GM18519 (cell line): ENCODE measurements around the gene GRAMD4.

Experiments
- ATAC-seq: cut with Tn5 transposase; IDR thresholded peaks from one replicate; pipeline ENCODE4 v1.9.1; 2021; ENCODE audit warnings: mild to moderate bottlenecking, moderate library complexity; ENCODE audit not compliant: unreplicated experiment, low FRiP score

The GRAMD4 gene, protein sequence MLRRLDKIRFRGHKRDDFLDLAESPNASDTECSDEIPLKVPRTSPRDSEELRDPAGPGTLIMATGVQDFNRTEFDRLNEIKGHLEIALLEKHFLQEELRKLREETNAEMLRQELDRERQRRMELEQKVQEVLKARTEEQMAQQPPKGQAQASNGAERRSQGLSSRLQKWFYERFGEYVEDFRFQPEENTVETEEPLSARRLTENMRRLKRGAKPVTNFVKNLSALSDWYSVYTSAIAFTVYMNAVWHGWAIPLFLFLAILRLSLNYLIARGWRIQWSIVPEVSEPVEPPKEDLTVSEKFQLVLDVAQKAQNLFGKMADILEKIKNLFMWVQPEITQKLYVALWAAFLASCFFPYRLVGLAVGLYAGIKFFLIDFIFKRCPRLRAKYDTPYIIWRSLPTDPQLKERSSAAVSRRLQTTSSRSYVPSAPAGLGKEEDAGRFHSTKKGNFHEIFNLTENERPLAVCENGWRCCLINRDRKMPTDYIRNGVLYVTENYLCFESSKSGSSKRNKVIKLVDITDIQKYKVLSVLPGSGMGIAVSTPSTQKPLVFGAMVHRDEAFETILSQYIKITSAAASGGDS

DNA sequence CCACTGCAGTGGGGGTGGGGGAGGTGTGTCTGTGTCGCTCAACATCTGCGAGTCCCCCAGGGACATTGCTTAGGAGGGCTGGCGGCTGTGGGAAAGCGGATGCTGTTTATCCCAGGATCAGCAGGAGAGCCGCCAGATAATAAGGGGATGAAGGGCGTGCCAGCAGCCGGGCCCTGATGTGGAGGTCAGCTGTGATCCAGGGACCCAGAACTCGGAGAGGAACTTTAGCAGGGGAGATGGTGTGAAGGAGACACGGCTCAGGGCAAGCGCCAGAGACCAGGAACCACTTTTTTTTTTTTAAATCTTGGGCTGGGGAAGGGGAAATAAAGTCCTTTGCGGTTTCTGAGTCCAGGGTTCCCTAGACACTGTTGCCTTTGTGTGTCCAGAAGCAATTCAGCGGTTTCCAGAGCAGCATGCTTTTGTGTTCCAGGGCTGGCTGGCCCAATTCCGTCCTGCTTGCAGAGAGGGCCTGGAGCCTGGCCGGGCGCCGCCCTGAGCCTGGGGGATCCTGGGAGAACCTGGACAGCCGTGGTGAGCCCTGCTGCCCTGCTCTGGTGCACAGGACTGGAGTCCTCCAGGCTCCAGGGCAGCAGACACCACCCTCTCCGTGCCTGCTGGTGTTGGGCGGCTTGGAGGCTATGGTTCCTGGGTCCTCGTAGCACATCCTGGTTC lies at the start of gene GRAMD4:
Gene GRAMD4 (plus strand): TSS at position 557 of the 672 bp plus-strand sequence. CDS start 6,414 bp downstream, outside the sequence.
- ATAC-seq = no peak

DNA sequence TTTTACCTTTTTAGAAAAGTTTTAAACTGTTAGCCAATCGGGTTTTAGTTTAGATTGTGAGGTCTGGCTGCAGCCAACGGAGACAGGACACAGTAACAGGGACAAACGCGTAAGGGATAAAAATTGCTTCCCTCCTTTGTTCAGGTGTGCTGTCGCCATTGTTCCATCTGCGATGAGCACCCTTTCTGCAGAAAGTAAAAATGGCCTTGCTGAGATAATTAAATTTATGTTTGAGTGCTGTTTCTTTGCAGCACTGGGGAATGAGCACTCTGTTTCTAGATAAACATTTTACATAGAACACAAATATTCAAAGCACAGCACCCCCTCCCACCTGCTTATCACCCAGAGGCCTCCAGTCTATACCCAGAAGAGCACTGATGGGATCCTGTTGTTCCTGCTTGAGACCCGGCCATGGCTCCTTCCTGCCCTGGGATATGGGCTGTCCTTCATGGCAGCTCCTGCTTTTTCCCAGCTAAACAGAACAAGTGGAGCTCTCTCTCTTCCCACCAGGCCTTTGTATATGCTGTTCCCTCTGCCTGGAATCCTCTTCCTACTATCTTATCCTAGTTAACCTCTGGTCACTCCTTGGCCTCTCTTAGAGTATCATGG lies 48.4 kb upstream of the GRAMD4 start:
- no peak for ATAC-seq

DNA sequence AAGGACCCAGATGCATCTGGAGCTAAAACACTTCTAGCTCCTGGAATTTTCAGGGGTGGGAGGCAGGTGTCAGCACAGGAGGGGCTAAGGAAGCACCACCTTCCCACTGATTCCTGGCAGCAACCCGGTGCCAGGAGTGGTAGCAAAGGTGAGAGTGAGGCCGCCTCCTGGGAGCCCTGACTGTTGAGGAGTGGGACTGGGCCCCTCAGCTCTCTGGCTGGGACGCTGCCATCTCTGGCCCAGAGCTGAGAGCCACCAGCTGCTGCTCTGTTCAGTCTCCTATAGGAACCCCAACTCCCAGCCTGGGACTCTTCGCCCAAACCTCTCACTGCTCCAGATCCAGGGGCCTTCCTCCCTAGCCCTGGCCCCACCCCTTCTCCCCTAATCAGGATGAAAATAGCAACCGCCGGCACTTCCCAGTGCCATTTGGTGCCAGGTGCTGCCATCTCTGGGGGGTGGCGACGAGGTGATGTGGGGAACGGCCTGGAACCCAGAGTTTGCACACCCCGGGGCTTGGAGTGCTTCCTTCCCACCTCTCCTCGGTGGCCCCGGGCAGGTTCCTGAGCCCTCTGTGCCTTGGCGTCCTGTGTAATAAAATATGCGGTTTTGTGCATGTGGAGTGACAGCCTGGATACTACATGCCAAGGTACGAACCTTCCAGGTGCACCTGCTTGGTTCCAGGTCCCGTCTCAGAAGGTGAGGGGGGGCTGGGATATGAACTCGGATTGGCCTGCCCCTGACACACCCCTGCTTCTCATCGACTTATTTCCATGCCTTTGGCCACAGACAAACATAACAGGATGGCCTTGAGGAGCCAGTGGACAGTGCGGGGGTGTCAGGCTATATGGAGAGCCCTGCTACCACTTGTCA lies 47.0 kb upstream of the GRAMD4 start:
- no peak for ATAC-seq

DNA sequence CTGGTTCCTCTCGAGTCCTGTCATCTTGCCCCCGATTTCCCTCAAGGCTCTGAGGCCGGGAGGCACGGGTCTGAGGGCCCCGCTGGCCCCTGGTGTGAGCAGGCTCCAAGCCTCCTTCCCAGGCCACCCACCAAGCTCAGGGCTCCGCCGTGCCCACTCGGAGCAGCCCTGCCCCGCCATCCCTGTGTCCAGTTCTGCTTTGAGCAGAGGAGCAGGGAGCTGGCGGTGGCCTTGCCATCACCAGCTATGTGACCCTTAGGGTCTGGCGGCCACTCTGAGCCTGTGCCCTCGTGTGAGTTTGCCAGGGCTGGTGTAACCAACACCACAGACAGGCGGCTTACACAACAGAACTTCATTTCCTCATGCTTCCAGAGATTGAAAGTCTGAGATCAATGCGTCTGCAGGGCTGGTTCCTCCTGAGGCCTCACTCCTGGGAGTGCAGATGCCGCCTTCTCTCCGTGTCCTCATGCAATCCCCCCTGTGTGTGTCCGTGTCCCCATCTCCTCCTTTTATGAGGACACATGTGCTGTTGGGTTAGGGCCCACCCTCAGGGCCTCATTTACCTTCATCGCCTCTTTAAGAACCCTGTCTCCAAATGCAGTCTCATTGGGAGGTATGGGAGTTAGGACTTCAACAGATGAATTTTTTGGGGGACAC lies 46.3 kb upstream of the GRAMD4 start:
- no peak for ATAC-seq

DNA sequence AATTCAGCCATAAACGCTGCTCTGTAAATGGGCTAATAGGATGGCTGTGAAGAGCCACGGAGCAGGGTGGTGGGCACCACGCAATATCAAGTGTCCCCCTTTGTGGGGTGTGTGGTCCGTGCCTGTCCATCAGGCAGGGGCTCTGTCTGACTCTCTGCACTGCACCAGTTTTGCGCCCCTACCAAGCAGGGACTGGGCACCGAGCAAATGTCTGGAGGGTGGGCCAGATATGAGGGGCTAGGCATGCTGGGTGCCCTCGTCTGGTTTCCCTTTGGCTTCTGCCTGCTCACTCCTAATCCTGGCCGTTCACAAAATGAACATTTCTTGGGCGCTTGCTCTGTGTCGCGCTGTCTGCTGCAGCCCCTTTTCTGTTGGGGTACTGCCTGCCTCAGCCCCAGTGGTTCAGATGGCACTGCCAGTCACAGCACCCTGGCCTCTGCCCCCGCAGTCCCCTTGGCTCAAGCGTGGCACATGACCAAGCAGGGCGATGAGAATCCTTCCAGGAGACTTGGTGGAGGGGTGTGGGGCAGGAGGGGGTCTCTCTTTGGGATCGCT lies 45.7 kb upstream of the GRAMD4 start:
- ATAC-seq = no peak

DNA sequence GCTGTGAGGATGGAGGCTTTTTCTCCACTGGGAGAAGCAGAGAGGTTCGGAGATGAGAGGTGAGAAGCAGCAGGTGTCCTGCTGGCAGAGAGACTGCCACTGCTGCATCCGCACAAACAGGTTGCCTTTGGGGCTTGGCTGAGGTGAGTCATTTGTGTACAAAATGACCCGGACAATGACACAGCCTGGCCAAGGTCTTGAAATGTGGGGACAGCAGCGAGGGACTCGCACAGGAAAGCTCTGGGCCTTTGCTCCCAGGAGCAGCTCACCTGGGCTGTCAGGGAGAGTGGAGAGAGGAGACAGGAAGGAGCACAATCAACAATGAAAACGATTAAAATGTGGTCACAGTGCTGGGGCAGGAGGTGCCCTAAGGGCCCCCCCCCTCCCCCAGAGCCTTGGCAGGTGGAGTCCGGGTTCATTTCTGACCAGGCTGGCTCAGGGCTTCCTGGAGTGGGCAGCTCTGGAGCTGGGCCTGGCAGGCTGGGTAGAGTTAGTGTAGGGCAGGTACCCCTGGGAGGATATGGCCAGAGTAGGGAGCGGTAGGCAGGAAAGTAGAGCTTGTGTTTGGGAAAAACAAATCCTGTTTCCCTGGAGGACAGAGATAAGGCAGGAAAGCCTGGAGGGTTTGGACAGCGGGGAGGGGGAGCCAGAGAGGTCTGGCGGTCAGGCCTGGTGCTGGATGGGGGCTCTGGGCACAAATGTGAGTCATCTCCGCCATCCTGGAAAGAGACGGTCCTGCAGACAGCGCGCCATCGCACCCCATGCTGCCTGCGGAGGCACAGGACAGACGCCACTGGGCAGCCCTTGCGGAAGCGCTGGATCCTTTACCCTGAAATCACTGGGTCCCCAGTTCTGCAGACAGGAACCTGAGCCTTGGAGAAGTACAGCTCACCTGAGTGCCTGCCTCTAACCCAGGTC lies 44.9 kb upstream of the GRAMD4 start:
- no peak for ATAC-seq

DNA sequence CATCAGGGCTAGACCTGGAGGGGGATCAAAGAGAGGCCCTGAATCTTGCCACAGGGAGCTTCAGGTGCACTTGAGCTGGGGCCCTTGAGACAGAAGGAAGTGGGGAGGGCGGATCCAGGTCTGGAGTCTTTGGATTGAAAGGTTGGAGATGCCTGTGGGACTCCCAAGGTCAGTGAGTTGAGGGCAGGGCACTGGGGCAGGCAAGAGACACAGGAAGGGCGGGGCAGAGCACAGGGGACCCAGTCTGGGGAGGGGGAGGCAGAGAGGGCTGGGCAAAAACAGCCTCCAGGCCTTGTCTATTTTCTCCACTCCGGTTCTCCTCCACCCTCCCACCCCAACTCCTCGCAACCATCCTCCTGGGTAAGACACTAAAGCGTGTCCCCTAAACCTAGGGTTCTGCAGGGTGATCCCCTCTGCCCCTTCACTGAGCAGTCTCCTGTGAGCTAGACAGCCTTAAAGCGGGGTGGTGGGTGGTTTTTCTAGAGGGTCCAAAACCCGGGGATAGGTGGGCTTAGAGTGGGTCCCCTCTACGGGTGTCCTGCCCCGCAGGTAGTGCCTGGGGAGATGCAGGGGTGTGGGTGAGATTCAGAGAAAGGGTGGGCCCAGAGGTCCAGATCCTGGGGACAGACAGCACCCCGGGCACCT lies 44.2 kb upstream of the GRAMD4 start:
- ATAC-seq = no peak

DNA sequence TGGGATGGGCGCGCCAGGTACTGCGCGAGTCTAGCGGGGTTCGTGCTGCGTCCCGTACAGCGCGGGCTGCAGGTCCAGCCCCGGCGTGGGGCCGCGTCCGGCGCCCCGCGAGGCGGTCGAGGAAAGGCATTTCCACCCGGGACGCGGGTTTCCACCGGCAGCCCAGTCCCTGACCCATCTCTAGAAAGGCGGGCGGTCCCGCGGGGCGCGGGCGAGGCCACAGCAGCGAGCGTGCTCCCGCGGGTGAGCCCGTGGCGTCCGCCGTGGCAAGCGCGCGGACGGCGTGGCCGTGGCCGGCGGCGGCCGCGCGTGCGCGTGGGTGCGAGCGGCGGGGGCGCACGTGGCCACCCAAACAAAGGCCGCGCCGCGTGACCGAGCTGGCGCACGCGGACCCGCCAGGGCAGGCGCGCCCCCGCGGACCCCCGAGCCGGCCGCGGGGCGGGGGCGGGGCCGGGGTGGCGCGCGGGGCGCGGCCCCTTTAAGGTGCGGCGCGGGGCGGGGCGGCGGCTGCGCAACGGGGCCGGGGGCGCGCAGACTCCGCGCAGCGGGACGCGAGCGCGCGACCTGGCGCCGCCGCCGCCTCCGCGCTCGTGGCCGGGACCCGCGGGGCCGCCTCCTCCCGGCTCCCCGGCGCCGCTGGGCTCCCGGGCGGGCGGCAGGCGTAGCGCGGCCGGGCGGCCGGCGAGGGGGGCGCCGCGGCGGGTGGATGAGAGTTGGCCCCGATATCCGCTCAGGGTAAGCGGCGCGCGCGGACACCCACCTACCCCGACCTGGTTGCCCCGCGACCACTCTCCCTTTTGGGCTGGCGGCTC lies 43.4 kb upstream of the GRAMD4 start:
- no peak for ATAC-seq

DNA sequence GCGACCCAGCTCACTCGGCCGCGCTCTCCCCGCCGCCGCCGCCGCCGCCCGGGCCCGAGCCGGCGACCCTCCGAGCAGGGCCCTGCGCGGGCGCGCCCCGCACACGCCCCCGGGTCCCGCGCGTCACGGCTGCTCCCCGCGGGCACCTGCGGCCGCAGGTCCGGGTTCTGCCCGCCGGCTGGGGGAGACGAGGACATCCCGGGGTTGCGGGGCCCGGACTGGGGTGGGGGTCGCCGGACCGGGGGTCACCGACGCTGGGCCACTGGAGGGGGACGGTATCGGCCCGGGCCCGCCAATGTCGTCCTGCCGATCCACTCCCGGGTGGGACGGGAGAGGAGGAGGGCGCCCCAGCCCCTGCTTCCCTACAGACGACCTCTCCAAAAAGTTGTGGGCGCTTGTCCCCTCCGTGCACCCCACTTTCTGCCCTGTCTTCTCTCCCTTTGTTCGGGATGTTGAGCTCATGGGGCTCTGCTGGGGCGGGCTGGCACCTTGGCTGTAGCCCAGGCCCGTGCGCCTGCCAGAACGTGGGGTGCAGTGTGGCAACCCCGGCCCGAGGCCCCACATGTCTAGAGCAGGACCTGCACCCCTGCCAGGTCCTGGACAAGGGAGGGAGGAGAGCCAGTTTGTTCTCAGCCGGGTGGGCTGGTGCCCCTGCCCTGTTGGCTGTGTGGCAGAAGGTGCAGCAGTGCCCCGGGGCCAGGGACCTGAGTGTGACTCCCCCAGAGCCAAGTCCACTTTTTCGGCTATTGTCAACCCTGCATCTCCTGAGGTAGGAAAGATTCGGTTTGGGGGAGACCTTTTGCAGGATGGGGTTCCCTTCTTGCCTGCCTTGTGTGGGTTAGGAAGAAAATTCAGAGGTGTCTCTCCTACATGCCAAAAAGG lies 42.6 kb upstream of the GRAMD4 start:
- no peak for ATAC-seq

DNA sequence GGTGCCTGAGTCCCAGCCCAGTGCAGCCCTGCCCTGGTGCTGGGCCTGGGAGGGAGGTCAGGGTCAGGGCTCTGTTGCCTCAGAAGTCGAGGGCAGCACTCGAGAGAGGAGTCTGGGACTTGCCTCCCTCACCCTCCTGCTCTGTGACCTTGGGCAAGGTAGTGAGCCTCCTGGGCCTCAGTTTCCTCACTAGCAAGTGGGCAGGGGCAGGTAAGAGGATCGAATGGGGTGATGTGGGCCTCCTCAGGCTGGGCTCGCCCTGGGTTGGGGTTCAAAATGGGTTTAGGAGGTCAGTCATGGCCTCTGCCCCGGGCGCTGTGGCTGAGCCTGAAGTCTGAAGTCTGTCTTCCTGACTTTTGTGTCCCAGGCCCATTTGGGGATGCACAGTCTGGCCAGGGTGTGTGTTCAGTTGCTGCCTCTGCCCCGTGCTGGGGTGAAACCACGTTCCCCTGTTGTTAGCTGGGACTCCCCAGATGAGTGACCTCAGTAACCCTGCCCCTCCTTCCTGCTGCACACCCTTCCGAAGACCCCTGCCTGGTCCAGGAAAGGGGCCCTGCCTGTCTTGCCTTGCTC lies 41.8 kb upstream of the GRAMD4 start:
- ATAC-seq = no peak

DNA sequence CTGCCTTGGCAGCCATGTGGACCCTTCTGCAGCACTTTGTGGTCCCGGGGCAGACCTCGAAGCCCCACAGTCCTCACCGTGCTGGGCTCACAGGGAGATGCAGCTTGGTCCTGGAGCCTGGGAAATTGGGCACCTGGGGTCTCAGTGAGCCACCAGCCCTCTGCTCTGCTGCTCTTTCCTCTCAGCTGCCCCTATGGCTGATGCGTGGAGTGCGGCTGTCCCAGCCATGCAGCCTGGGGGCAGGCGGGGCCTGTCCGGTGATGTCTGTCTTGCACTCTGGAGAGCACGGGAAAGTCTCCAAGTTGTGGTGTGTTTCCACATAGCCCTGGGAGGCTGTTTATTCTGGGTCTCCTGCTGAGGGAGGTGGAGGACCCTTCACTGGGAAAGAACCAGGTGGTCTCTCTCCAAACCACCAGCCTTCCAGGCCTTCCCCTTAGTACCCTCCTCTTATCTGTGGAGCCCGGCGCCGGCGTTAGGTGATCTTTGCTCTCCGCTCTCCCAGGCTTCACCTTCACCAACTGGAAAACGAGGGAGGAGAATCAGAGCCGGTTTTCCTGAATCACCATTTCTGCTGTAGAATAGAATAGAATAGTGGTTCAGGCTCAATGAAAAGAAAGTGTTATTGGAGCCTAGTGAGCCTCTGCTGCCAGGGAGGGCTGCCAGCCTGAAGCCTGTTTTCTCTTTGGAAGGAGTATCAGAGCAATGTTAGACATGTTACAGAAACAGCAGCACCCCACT lies 41.2 kb upstream of the GRAMD4 start:
- ATAC-seq = no peak

DNA sequence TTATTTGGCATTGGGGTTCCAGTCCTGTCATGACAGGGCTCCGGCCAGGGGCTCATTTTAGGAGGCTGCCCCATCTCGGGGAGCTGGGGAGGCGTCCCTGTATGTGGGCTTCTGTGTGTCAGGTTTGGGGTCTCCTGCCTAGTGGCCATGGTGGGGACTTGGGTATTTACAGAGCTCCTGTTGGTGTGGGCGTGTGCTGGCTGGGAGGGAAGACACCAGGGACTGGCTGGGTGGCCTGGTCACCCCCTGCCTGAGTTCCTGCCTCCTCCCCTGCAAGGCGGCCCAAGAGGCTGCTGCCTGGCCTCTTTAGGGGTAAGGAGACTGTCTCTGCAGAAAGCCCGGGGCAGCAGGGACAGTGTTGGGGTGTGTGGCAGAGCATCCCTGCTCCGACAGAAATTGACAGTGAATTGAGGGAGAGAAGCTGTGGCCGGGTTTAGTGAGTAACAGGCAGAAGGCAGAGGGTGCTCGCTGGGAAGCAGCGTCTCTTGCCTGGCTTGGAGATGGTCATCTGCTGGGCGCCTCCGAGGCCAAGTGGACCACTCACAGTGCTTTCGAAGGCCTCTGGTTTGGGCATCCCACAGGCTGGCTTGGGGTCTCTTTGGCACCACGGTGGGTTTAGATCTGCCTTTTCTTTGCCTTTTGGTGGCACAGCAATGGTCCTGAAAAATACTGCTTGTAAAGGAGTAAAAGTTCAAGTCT lies 40.3 kb upstream of the GRAMD4 start:
- ATAC-seq = no peak

DNA sequence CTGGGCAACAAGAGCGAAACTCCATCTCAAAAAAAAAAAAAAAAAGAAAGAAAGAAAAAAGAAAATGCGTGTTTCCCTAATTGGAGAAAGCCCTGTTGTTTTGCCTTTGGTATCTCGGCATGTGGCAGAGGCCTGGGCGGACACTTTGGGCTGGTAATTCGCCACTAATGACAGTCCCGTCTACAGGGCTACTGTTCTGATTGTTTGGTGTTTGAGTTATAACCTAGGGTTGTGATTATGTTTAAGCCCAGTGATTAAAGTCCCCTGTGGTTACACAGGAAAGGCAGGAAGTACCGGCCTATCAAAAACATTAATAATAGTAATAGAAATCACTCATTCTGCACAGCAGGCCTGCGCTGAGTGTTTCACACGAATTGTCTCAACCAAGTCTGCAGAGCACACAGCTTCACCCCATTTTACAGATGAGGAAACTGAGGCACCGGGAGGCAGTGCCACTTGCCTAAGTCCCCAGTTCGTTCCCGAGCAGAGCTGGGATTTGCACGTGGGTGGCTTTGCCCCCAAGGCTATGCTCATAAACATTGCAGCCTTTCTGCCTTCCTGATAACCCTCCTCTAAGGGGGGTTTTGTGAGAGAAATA lies 39.1 kb upstream of the GRAMD4 start:
- ATAC-seq = no peak

DNA sequence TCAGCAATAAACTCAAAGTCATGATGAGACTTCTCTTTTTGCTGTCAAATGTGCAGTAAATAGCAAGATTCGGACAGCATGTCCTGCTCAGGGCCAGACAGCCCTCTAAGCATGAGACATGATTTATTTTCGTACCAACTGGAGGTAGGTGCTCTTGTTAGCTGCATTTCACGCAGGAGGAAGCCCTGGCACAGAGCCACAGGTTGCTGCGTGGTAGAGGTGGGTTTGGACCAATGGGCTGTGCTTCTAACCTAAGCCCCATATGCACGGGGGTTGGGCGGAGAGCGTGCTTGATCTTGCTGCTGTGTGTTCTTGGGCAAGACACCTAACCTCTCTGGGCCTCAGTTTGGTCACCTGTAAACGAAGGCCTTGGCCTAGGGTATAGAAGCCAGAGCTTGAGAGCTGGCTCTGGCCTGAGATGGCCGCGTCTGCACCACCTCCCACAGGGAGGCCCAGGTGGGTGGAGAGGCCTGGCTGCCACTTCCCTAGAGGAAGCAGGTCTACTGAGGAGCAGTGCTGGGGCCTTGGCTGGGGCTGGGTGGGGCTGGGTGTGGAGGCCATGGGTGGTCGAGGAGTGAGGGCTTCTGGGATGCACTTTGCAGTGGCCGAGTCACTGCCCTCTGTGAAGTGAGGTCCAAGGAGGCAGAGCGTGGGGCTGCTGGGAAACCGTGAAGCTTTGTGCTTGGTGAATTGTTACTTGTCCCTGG lies 38.5 kb upstream of the GRAMD4 start:
- no peak for ATAC-seq
